CD4-positive, alpha-beta T cell (primary cell): Measurements from ENCODE around the gene RPL32. TPM values are rescaled to one million over a fixed set of nuclear protein-coding genes. Genes with fewer than 3 reads are reported as not detected.

ENCODE experiments used
- ATAC-seq: fragments of 200-7000 bp; cut with Tn5 transposase; one replicate; pipeline ENCODE4 v1.10.0; 2022; ENCODE audit warnings: mild to moderate bottlenecking; ENCODE audit not compliant: poor library complexity
- CTCF ChIA-PET: fragments of 350-600 bp; sonication (Branson Sonifier 250); formaldehyde crosslinking; loops from one replicate; lab custom pipeline; 2021; ENCODE audit warnings: antibody characterized with exemption, inconsistent platforms; lab: Charles Lee
- POLR2A ChIA-PET: fragments of 350-600 bp; sonication (Branson Sonifier 250); formaldehyde crosslinking; loops from one replicate; lab custom pipeline; 2021; ENCODE audit warnings: antibody characterized with exemption, inconsistent platforms; lab: Charles Lee
- DNase-seq, 14 experiments: peaks; one replicate each; pipeline ENCODE4 v3.0.0-alpha.2; 2013 to 2020; ENCODE audit warnings: mixed read lengths in 2 of 14
- H3K27ac ChIP-seq, 2 donors: one replicate each; pipeline versions ENCODE4 v1.5.1 to v1.7.0; 2013; ENCODE audit warnings: low read length in 2 of 2, low read depth in 1 of 2, mild to moderate bottlenecking in 1 of 2
- H3K27me3 ChIP-seq, 2 experiments: 1 replicate in 1 of 2; 2 replicates in 1 of 2; pipeline versions ENCODE4 v1.6.1 to v1.7.0; 2013; ENCODE audit warnings: low read length in 2 of 2, control low read depth in 1 of 2, mild to moderate bottlenecking in 1 of 2, moderate library complexity in 1 of 2; ENCODE audit not compliant: insufficient read depth in 2 of 2, control insufficient read depth in 1 of 2
- H3K36me3 ChIP-seq: one replicate; pipeline ENCODE4 v1.6.1; 2013; ENCODE audit warnings: low read length, control low read depth; ENCODE audit not compliant: insufficient read depth
- H3K4me1 ChIP-seq: one replicate; pipeline ENCODE4 v1.6.1; 2013; ENCODE audit warnings: low read length, control low read depth; ENCODE audit not compliant: insufficient read depth
- H3K4me3 ChIP-seq: one replicate; pipeline ENCODE4 v1.5.1; 2013; ENCODE audit warnings: mild to moderate bottlenecking, low read length, moderate library complexity
- H3K9me3 ChIP-seq, 2 experiments: 1 replicate in 1 of 2; 2 replicates in 1 of 2; pipeline versions ENCODE4 v1.6.1 to v1.7.0; 2013; ENCODE audit warnings: low read length in 2 of 2, mild to moderate bottlenecking in 2 of 2, control low read depth in 1 of 2, moderate library complexity in 1 of 2; ENCODE audit not compliant: control insufficient read depth in 1 of 2, insufficient read depth in 1 of 2
- H3K27ac Mint-ChIP-seq: one replicate; pipeline ENCODE4 v1.8.0; 2020; ENCODE audit warnings: mixed read lengths
- H3K27me3 Mint-ChIP-seq: one replicate; pipeline ENCODE4 v1.8.0; 2021; ENCODE audit warnings: mixed read lengths
- H3K36me3 Mint-ChIP-seq: one replicate; pipeline ENCODE4 v1.8.0; 2021; ENCODE audit warnings: low read depth, mixed read lengths
- H3K4me1 Mint-ChIP-seq: one replicate; pipeline ENCODE4 v1.8.0; 2021; ENCODE audit warnings: low read depth, mixed read lengths
- H3K4me3 Mint-ChIP-seq: one replicate; pipeline ENCODE4 v1.8.0; 2020; ENCODE audit warnings: mild to moderate bottlenecking, mixed read lengths
- H3K9me3 Mint-ChIP-seq: one replicate; pipeline ENCODE4 v1.8.0; 2020; ENCODE audit warnings: mixed read lengths
- CTCF ChIP-seq: fragments of 200-600 bp; IDR thresholded peaks from one replicate; pipeline ENCODE4 v1.8.0; 2022; ENCODE audit warnings: antibody characterized with exemption, mild to moderate bottlenecking
- intact Hi-C, 2 experiments: fragments of 100-400 bp; cut with DNase I in 1 of 2; cut with micrococcal nuclease in 1 of 2; formaldehyde crosslinking; loops; one replicate each; pipeline versions ENCODE4 v1.15.1 to v1.9.0; 2023 to 2025; cut with DNase I, micrococcal nuclease
- total RNA-seq, 174 experiments: library from RNA in 2 of 174; stranded (reverse) in 2 of 174; gene quantifications; one replicate each; pipeline ENCODE4 v1.2.3 and lab custom pipeline; 2021 to 2026

Gene RPL32
- total RNA-seq, 2 experiments from 2014 or later, result 4,308 to 4,667 TPM

- ATAC-seq (no peak), DNase-seq (no peak)
- no peaks in the 10 kb centered on the region for H3K27me3 ChIP-seq
- ChIA-PET CTCF (interaction anchor here (1.0 kb wide), 1 partner anchor 9 kb away, joined by 5 read pairs; no protein-coding TSS in a partner anchor), POLR2A (no interaction called here)
- Mint-ChIP-seq H3K4me3 (no peak overlapping the region), H3K4me1 (peaks cover 35% of the 10 kb centered on the region), H3K27me3 (no peaks in the 10 kb centered on the region), H3K9me3 (no peaks in the 10 kb centered on the region), H3K36me3 (peaks cover 96% of the 10 kb centered on the region), H3K27ac (peak overlapping the region; percentile 2)
- H3K9me3 ChIP-seq, result no peaks in the 10 kb centered on the region
- H3K27ac ChIP-seq, result no peak overlapping the region
- no peak overlapping the region for H3K4me3 ChIP-seq
- H3K36me3 ChIP-seq, result peaks cover 85% of the 10 kb centered on the region
- intact Hi-C loops, result loop anchor here in 1 of 2 experiments (10.0 kb wide), 1 partner anchor 280 kb away; the partner anchor contains the start of gene MKRN2
- TF ChIP-seq CTCF, result no peak
- peaks cover 24% of the 10 kb centered on the region for H3K4me1 ChIP-seq
Measured at GRCh38 chr3:12835052-12835665, 6.2 kb downstream of the RPL32 start.

GRCh38 chr3:12833222-12834161 lies 7.9 kb downstream of the RPL32 start:
- H3K4me1 Mint-ChIP-seq, result peaks cover 18% of the 10 kb centered on the region
- Histone ChIP-seq H3K36me3 (peaks cover 73% of the 10 kb centered on the region), H3K4me3 (no peak overlapping the region), H3K27me3 (no peaks in the 10 kb centered on the region), H3K4me1 (peaks cover 8% of the 10 kb centered on the region), H3K27ac (no peak overlapping the region), H3K9me3 (no peaks in the 10 kb centered on the region)
- intact Hi-C loops, result loop anchor here in 1 of 2 experiments (10.0 kb wide), 1 partner anchor 279 kb away; the partner anchor contains the start of gene MKRN2
- ChIA-PET POLR2A (interaction anchor here (1.0 to 2.7 kb wide), 4 partner anchors 8 to 23 kb away, joined by 3 to 34 read pairs (median 6); partner anchors contain the start of gene RPL32), CTCF (interaction anchor here (1.7 to 3.5 kb wide), 3 partner anchors 8 to 47 kb away, joined by 3 to 18 read pairs (median 4); partner anchors contain the start of gene RPL32)
- TF ChIP-seq CTCF, result no peak
- DNase-seq (no peak), ATAC-seq (peak; percentile 5)
- peak overlapping the region; percentile 2 for H3K27ac Mint-ChIP-seq
- peaks cover 83% of the 10 kb centered on the region for H3K36me3 Mint-ChIP-seq
- no peaks in the 10 kb centered on the region for H3K9me3 Mint-ChIP-seq
- no peaks in the 10 kb centered on the region for H3K27me3 Mint-ChIP-seq
- no peak overlapping the region for H3K4me3 Mint-ChIP-seq
